ENCODE measurements around the gene IL17C. TPM values are rescaled to one million over a fixed set of nuclear protein-coding genes. Genes with fewer than 3 reads are reported as not detected.

IL17C gene
- total RNA-seq, 4 donors from 2014 or later: not detected

DNA sequence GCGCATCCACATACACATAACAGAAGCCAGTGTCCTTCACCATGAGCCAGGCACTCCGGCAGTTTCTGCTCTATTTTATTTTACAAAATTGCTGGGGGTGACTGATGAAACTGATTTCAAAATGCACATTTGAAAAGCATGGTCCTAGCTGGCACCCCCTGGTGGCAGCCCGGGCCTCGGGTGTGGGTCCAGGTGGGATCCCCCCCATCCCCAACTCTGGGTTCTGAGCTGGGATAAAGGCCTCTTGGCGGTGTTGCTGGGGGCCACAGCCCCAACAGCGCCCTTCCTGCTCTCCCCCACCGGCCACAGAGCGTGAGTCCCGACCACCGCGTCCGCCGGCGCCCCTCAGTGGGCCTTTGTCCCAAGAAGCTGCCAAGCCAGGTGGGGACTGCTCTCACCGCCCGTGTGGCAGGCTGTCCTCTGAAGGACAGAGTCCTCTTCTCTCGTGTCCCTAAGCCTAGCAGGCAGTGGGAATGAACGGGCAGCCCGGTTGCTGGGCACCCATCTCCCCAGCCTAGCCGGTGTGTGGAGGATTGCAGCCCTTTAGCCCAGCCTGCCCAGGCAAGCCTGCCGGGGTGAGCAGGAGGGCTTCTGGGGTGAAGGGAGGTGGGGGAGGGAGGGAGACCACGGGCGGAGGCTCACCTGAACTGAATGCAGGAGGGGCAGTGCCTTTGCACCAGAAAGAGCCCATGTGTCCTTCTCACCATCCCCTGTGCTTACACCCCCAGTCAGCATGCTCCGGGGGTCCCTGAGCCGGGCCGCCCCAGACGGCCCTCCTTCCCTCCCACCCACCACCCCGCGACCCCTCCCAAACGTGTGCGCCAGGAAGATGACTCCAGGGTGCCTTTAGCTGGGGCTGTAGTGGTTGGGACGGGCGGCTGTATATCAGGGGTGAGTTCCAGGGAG, 47.0 kb downstream of the IL17C start:
- TF ChIP-seq, protein P1, sequence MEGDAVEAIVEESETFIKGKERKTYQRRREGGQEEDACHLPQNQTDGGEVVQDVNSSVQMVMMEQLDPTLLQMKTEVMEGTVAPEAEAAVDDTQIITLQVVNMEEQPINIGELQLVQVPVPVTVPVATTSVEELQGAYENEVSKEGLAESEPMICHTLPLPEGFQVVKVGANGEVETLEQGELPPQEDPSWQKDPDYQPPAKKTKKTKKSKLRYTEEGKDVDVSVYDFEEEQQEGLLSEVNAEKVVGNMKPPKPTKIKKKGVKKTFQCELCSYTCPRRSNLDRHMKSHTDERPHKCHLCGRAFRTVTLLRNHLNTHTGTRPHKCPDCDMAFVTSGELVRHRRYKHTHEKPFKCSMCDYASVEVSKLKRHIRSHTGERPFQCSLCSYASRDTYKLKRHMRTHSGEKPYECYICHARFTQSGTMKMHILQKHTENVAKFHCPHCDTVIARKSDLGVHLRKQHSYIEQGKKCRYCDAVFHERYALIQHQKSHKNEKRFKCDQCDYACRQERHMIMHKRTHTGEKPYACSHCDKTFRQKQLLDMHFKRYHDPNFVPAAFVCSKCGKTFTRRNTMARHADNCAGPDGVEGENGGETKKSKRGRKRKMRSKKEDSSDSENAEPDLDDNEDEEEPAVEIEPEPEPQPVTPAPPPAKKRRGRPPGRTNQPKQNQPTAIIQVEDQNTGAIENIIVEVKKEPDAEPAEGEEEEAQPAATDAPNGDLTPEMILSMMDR (IDR thresholded peaks at IDR 0.05; ENCODE audit: low read depth): no peak

DNA sequence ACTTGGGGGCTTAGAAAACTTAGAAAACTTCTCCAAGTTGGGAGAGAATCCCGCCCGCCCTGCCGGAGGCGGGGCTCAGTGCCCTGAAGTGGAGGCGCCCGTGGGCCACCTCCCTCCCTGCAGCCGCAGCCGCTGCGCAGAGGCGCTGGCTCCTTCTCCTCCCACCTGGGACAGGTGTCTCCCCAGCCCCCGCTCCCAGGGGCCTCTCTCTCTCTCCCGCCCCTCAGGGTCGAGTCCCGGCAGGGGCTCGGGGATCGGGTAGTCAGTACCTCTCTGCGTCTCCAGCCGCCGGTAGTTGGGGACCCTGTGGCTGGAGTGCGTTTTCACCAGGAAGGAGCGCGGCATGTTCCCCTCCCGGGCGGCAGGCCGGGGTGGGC, 47.7 kb downstream of the IL17C start:
- TF ChIP-seq, protein P1 (IDR thresholded peaks at IDR 0.05; ENCODE audit: low read depth): no peak

DNA sequence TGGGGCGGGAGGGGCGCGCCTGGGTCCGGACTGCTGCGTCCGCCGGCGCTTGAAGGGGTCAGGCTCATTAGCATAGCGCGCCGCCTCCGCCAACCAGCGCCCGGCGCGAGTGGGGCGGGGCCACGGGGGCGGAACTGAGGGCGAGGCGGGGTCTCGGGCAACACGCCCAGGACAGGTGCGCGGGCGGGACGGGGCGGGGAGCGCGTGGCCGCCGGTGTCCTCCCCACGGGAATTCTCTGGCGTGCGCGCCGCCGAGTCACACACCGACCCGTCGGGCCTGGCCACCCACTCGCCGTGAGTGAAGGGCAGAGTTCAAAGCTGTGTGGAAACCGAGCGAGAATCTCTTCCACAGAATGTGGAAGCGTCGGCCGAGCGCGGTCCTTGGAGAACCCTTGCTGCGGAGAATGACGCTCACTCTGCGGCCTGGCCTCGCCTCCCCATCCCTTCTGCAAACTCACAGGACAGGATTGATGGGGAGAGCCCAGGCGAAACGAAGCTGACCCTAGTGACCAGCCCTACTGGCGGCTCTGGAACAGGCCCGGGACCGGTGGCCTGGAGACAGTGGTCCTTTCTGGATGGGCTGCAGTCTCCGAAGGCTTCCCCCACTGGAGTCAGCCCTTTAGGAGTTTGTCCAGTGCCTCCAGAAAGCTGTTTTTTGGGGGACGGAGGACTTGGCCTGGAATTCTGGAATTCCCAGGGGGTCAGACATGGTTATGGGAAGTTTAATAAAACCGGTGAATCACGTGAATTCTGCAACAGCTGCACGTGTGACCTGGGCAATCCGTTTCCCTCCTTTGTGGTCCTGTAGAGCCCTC, 48.3 kb downstream of the IL17C start, which contains the start of gene SNAI3:
Gene SNAI3 (minus strand): TSS at position 69 of the 815 bp plus-strand sequence. CDS start 101 bp downstream, outside the sequence.
- TF ChIP-seq, protein P1 (IDR thresholded peaks at IDR 0.05; ENCODE audit: low read depth): no peak

DNA sequence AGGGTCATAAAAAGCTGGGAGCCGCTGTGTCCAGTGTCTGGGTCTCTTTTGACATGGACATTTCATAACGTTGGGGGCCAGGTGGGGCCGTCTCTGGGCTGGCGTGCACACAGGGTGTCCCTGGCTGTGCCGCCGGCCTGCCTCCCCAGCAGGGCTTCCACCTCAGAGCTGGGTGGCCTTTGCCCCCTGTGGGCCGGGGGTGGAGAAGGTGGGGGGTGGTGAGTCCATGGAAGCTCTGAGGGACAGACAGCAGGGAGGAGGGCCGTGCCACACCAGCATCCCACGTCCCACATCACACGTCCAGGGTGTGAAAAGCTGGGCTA, 48.8 kb downstream of the IL17C start:
- TF ChIP-seq, protein P1 (IDR thresholded peaks at IDR 0.05; ENCODE audit: low read depth): no peak

DNA sequence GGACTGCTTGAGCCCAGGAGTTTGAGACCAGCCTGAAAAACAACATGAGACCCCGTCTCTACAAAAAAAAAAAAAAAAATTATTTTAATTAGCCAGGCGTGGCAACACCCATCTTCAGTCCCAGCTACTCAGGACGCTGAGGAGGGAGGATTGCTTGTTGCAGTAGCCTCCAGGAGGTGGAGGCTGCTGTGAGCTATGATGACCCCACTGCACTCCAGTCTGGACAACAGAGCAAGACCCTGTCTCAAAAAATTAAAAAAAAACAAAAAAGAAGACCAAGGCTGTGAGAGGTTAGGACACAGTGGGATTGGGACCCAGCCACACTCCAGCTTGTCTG, 49.3 kb downstream of the IL17C start:
- TF ChIP-seq, protein P1 (IDR thresholded peaks at IDR 0.05; ENCODE audit: low read depth): no peak

DNA sequence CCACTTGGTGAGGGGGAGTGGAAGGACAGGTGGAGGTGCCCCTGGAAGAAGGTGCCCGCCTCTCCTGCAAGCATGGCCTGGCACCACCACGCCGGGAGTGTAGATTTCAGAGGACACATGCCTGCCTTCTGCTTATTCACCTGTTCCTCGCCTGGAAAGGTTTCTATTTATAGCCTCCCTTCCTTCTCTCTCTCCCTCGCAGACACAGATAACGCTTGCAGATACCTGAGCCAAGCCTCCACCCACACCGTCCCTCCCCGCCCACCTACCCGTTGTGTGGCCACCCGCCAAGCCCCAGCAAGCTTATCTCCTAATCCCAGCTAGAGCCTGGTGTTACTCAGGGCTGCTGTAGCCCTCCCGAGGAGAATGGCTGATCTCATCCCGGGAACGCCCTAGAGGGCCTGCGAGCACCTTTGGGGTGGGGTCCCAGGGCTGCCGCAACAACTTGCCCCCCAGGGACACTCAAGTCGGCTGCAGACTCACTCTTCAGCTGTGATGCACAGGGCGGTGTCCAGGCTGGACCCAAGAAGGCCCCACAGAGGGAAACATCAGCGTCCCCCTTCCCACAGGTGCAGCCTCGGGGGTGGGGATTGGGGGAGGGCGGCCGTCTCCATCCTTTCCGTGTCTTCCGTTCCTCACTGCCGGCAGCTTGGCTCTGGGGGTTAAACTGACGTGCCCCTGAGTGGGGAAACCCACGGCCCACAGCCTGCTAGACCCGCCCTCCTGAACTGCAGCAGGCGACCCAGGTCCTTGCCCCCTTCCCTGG, 49.8 kb downstream of the IL17C start:
- TF ChIP-seq, protein P1 (IDR thresholded peaks at IDR 0.05; ENCODE audit: low read depth): no peak

Other genes with a start within 250 kb of the IL17C start
- under 1 TPM in 3 of 4 donors, not detected in 1; 0.17 to 0.57 (median 0.44) TPM for gene ZFPM1, start 185.3 kb upstream of the IL17C start, total RNA-seq
- 10 to 100 TPM in 2 of 4 donors, 1 to 10 TPM in 2; 8.8 to 19.2 (median 13.5) TPM for gene ZC3H18, start 68.2 kb upstream of the IL17C start, total RNA-seq
- 100 to 1,000 TPM in 3 of 4 donors, 10 to 100 TPM in 1; 78.0 to 495 (median 196) TPM for gene CYBA, start 12.5 kb downstream of the IL17C start, total RNA-seq
- gene MVD, start 24.5 kb downstream of the IL17C start, total RNA-seq: 10 to 100 TPM; 10.1 to 23.4 (median 16.9) TPM
- gene SNAI3, start 47.9 kb downstream of the IL17C start, total RNA-seq: 1 to 10 TPM in 3 of 4 donors, under 1 TPM in 1; 0.94 to 2.0 (median 1.5) TPM
- 10 to 100 TPM; 15.4 to 26.2 (median 19.7) TPM for gene RNF166, start 67.8 kb downstream of the IL17C start, total RNA-seq
- 1 to 10 TPM; 3.2 to 6.0 (median 4.8) TPM for gene CTU2, start 67.9 kb downstream of the IL17C start, total RNA-seq
- 100 to 1,000 TPM; 101 to 364 (median 121) TPM for gene PIEZO1, start 146.6 kb downstream of the IL17C start, total RNA-seq
- 1 to 10 TPM in 2 of 4 donors, not detected in 2; 1.1 to 2.0 TPM for gene CDT1, start 165.2 kb downstream of the IL17C start, total RNA-seq
- 100 to 1,000 TPM in 2 of 4 donors, 10 to 100 TPM in 2; 74.8 to 135 (median 101) TPM for gene APRT, start 173.4 kb downstream of the IL17C start, total RNA-seq
- 10 to 100 TPM; 17.2 to 48.6 (median 18.2) TPM for gene GALNS, start 218.4 kb downstream of the IL17C start, total RNA-seq
- gene TRAPPC2L, start 218.6 kb downstream of the IL17C start, total RNA-seq: 10 to 100 TPM; 30.9 to 49.4 (median 35.4) TPM
- not detected for gene PABPN1L, start 228.1 kb downstream of the IL17C start, total RNA-seq